ENCODE results near the gene DOCK8.
"Not testable (repeated sequence)": the region's sequence is repeated elsewhere in the genome, so short reads cannot be mapped to it uniquely, and the experiment has no call there.

The DOCK8 gene

DNA sequence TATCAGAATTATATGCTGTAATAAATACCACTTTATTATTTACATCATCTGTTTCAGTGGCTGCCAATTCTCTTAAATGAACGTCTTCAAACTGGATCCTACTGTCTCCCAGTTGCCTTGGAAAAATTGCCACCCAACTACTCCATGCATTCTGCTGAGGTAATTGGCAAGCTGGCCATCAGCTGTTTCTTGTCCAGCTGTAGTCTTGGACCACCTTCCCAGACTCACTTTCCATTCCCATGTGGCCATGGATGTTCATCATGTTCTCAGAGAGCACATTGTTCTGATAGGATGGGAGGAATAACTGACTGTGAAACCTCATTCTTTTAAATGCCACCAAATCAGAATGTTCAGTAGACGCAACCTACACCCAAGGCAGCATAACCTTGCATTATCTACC is 157.5 kb downstream of the DOCK8 start:
- DNase-seq = no peak

DNA sequence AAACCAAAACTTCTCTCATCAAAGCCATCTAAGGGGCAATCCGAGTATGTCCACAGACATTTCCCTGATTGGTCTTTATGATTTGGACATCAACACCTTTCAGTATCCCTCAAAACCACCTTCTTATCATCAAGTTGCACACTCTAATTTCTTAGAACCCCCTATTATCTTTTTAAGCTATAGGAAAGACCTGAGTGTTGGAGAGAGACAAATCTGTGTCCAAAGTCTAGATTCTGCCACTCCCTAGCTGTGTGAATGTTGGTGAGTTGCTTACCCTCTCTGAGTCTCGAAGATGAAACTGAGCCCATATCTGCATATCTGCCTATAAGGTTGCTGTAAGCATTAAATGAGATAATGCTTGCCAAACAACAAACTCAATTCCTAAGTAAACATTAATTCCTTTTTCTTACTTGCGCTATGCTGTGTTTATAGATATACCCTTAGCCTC is 159.1 kb downstream of the DOCK8 start:
- no peak for DNase-seq

DNA sequence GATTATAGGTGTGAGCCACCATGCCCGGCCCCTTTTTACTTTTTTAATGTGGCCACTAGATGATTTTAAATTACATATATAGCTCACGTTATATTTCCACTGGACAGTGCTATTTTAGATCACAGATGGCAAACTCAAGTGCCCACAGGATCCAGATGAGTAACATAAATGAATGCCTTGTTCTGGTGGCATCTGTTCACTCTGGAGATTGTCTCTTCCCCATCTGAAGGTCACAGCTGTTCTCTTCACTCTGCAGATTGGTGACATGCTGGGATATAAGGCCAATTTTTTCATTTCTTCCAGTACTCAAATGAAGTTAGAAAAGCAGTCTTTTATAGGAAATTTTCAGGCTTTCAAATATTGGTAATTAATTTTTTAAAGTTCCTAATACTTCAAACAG is 160.1 kb downstream of the DOCK8 start:
- DNase-seq = no peak

- no peak for DNase-seq
Observed at GRCh38 chr9:376115-376514, 161.4 kb downstream of the DOCK8 start.

DNA sequence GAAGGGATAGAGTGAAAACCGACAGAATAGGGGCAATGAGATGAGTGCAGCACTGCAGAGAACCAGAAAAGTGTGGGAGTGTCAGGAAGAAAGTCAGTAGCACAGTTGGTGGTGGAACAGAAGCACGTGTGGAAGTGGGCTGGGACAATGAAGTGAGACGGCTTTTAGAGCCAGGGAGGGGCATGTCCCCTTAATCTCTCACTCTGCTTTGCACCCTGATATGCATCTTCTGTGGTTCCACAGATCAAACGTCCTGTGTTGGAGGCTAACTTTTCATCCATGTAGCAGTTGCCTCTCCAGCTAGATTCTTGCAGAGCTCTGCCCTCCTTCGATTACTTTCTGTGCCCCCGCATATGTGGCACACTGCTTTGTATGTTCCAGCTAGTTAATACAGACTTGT is 163.6 kb downstream of the DOCK8 start:
- DNase-seq = no peak

- DNase-seq = no peak
Observed at GRCh38 chr9:382383-382782, 167.7 kb downstream of the DOCK8 start.

DNA sequence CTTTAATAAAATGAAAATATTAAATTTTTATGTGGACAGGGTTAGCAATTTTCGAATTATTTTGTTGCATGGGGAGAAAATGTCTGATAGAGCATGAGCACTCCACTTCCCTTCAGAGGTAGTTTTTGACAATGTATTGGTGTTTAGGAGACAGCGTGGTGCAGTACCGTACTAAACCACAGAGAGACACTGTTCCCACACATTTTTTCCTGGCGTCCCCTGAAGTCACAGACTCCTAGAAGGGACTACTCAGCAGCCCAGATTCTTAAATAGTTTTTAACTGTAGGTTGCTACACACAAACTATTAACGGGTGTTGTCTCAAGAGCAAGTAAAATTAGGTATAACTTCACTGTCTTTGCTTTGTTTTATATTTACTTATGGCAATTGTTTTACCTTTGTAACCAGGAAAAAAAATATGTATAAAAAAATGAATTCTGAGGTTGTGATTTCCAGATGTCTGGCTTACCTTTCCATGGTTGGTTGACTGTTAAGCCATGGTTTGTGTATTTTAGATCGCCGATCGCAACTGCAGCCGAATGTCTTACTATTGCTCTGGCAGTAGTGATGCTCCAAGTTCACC is 171.2 kb downstream of the DOCK8 start:
- peak; percentile 45 for DNase-seq

DNA sequence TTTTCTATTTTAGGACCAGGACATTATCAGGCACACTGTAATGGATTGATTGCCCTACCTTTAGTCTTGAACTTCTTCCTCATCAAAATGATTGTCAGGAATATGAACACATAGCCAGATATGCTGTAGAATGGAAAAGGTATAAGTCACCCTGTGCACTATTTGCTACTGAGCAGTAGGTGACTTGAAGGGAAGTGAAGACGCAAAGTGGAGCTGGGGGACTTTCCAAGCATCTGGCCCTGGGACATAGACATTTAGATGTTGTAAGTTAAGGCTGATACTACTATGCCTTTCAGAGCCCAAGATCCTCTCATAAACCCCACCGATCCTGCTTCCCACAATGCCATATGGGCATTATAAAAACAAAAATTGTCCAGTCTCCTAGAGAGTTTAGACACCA is 174.5 kb downstream of the DOCK8 start:
- DNase-seq = no peak

DNA sequence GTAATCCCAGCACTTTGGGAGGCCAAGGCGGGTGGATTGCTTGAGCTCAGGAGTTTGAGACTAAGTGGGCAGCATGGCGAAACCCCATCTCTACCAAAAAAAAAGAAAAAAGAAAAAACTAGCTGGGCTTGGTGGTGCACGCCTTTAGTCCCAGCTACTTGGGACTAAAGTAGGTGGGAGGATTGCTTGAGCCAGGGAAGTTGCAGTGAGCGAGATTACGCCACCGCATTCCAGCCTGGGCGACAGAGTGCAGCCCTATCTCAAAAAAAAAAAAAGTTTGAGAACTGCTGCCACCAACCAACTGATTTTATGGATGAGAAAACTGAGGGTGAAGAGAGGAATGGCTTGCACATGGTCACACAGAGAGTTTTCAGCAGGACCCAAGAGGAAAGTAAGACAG is 175.1 kb downstream of the DOCK8 start:
- DNase-seq = no peak

DNA sequence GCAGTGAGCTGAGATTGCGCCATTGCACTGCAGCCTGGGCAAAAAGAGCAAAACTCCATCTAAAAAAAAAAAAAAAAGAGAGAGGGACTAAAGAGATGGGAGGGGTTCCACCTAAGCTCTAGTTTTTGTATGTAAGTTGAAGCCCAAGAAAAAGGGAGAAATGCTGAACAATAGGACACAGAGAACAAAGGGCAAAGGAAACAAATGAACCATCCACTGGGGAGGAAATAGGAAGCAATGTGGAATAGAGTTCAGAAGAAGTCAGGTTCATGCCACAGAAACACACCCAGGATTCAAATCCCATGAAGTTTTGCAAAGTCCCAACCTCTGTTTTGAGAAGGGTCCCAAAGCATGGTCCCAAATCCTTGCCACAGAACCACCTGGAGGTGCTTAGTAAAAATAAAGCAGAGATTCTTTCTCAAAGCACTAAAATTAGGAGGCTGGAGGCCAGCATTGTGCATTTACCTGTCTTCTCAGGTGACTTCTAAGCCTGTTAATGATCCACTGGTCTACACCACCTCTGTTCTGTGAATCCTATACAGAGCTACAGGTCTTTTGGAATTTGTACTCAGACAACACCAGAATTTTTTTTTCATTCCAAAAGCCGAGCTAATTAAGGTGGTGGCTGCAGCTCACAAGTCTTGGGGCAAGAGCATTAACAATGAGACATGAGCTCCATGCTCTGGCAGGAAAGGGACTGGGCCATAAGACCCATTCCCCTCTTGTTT is 177.6 kb downstream of the DOCK8 start:
- DNase-seq = no peak

DNA sequence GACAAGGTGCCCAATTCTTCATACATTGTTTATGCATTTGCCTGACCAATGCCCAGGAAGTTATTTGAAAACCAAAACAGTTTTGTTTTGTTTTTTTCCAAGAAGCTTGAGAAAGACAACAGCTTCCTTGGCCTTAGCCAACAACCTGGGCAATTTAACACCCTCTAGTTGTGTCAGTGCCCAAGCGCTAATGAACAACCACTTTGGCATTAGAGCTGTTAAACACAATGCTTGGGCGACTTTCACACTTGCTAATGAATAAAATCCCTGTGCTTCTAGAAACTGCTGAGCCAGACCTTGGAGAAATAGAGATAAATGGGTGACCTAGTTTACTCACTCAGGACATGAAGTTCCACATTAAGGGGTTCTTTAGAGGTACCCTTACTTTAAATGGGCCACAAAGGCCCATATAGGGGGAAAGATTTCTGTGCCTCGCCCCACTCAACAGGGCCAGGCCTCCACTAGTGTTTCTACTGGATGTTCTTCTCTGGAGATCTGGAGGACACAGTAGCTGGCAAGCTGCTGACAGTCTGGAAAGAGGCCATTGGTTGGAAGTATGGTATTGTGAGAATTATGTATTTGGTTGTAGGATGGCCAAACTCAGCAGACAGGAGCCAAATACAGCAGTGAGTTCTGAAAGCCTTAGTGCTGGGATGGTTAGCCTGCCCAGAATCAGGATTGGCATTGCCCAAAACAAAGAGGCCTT is 179.8 kb downstream of the DOCK8 start:
- DNase-seq = no peak

DNA sequence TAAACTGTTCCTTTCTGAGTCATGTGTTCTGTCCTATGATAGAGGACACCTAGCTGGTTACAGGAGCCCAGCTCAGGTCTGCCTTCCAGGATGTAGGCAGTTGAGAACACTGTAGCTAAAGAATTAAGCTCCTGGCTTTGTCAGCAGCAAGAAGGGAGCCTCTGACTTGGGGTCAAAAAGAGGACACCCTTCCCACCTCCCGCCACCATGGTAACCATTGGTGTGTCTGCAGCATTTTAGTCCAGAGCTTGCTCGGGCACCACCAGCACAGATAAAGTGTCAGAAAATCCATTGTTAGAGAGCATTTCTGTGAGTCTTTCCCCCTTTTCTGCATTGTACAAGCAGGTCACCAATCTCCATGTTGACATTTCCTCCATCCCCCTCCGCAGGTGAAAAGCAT is 181.7 kb downstream of the DOCK8 start:
- DNase-seq = no peak

- DNase-seq = no peak
Observed at GRCh38 chr9:398085-398484, 183.4 kb downstream of the DOCK8 start.

DNA sequence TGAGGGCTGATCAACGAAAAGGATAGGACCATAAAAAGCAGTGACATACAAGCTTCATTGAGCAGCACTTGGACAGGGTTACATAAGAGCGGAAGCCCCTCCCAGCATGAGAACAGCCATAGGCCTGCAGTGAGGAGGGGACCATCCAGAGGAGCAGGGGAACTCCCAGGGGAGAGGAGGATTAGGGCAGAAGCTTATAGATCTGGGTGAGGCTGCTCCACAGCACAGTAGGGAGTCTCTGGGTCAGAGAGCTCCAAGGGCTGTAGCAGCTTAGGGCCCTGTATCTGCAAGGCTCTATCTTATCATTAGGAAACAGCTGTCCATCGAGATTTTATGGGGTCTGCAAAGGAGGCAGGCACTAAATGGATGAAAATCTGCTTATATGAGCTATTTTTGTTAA is 186.6 kb downstream of the DOCK8 start:
- no peak for DNase-seq

DNA sequence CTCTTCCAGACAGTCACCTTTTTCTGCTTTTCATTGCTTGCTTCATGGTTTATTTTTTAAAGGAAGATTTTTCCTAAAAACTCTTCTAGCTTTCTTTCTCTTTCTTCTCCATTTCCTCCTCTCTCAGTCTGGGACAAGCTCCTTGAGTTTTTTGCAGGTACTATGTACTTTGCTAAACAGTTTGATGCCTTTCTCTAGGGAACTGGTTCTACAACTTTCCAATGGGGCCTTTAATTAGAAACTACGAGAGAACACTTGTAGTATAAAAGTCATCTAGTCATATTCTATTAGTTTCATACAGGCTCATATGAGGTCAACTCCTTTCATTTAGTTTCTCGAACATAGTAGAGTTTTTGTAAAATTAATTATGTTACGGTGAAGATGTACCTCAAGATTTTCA is 189.6 kb downstream of the DOCK8 start:
- DNase-seq = no peak

GRCh38 chr9:405341-405740 is 190.7 kb downstream of the DOCK8 start:
- DNase-seq = no peak

DNA sequence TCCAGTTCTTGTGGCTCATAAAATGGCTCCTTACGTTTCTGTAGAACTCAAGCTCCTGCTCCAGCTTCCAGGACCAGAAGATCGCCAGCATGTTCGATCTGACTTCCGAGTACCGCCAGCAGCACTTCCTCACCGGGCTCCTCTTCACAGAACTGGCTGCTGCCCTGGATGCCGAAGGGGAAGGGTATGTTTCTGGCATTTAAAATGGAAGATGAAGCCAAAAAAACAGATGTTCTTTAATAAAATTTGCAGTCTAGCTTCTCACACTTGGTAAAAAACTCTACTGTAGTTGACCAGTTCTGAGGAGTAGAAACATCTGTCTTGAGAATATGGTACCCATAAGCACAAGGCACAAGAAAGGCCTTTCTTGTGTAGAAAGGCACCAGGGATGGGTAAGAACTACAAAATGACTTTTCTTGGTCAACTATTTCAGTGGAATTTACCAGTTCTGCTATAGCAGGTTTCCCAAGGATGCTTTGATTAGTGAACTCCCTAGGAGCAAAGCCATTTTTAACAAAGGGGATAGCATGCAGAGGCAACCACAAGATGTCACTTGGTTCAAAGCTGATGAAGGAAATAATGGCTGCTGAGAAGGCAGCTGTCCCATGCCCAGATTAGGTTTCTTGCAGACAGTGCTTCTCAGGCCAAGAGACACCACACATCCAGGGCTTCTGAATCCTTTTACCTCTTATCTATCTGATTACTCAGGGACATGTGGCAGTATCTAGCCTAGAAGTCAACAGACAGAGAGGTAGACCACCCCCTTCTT is 192.4 kb downstream of the DOCK8 start:
- no peak for DNase-seq

- not testable (repeated sequence) for DNase-seq
Observed at GRCh38 chr9:409655-410054, 195.0 kb downstream of the DOCK8 start.

GRCh38 chr9:414595-414994 is 199.9 kb downstream of the DOCK8 start:
- DNase-seq = no peak

- peak; percentile 12 for DNase-seq
Observed at GRCh38 chr9:419571-420171, 205.0 kb downstream of the DOCK8 start.

DNA sequence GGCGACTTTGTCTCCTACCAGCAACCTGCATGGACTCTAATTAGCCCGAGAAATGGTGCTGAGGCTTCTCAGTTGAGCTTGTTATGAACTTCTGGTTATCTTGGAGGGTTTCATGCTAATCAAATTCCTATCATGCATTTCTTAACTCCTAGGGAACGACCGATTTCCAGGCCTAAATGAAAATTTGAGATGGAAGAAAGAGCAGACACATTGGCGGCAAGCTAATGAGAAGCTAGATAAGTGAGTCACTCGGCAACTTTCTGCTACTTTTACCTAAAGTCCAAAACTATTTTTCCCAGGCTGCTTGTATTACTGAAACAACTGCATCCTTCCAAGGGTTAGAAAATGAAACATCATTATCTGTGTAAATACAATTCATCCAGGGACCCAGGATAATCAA is 207.2 kb downstream of the DOCK8 start:
- DNase-seq = no peak

DNA sequence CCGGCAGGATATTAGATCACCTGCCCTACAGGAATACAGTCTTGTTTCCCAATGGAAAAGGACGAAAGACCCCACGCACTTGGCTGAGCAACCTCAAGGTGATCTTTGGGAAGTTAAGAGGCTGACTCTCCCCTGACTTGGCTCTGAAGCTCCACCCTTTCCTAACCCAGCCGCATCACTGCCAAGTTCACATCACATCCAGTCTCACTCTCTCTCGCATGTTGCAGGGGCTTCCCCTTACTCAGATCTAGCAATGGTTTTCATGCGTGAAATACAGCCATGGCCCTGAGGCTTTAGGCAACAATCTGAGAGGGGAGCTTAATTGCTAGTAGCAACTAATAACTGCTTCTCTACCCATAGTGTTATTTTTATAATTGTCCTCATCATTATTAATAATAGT is 211.6 kb downstream of the DOCK8 start:
- DNase-seq = no peak

DNA sequence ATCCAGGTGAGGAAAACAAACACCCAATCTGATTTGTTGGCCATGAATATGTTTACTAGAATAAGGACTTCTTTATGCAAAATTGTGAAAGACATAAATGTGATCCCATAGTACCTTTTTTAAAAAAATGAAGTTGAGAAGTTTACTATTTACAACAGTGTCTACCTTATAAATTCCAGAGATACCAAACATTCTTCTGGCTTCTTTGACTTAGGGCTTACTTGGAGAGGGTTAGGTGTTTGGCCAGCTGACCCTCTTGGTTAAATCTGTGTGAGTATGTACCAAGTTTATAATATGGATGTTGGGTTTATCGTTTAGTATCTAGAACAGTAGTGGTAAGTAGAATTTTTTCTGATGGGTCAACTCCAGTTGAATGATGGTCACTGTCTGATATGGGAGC is 212.3 kb downstream of the DOCK8 start:
- no peak for DNase-seq

Measured in fibroblast of upper back skin (primary cell).